ENCODE data around the gene GNLY. TPM values are rescaled to one million over a fixed set of nuclear protein-coding genes. Genes with fewer than 3 reads are reported as not detected.

The GNLY gene
- total RNA-seq, 4 donors from 2014 or later = 3.6 to 36.1 (median 12.0) TPM

GRCh38 chr2:85672456-85672855 lies 21.7 kb upstream of the GNLY start:
- H3K36me3 ChIP-seq = no peaks in the 10 kb centered on the region
- H3K4me3 ChIP-seq = no peak overlapping the region
- H3K27me3 ChIP-seq = no peaks in the 10 kb centered on the region
- intact Hi-C loops (cut with DNase I; ENCODE audit: low total_unique reads) = loop anchor here (2.0 kb wide), 1 partner anchor 24 kb away; no protein-coding TSS in a partner anchor
- in situ Hi-C loops (cut with MboI; ENCODE audit: low sequenced_read_pairs in 4 of 4) = no loop called here
- H3K27ac ChIP-seq = peak overlapping the region in 1 of 4 donors; percentile 19
- TF ChIP-seq, protein P1, sequence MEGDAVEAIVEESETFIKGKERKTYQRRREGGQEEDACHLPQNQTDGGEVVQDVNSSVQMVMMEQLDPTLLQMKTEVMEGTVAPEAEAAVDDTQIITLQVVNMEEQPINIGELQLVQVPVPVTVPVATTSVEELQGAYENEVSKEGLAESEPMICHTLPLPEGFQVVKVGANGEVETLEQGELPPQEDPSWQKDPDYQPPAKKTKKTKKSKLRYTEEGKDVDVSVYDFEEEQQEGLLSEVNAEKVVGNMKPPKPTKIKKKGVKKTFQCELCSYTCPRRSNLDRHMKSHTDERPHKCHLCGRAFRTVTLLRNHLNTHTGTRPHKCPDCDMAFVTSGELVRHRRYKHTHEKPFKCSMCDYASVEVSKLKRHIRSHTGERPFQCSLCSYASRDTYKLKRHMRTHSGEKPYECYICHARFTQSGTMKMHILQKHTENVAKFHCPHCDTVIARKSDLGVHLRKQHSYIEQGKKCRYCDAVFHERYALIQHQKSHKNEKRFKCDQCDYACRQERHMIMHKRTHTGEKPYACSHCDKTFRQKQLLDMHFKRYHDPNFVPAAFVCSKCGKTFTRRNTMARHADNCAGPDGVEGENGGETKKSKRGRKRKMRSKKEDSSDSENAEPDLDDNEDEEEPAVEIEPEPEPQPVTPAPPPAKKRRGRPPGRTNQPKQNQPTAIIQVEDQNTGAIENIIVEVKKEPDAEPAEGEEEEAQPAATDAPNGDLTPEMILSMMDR (IDR thresholded peaks at IDR 0.05 in 4 of 5, conservative IDR thresholded peaks at IDR 0.05 in 1 of 5) = no peak
- no peak for TF ChIP-seq POLR2A (IDR thresholded peaks at IDR 0.05)
- H3K9me3 ChIP-seq = no peaks in the 10 kb centered on the region
- DNase-seq = peak in 1 of 2 donors; percentile 6
- peaks cover 16 to 26% of the 10 kb centered on the region in 2 donors for H3K4me1 ChIP-seq
- ATAC-seq = no peak

- ATAC-seq (no peak), DNase-seq (no peak)
- no peaks in the 10 kb centered on the region for H3K9me3 ChIP-seq
- intact Hi-C loops (cut with DNase I; ENCODE audit: low total_unique reads) = loop anchor here (1.0 to 2.0 kb wide), 2 partner anchors 25 to 34 kb away; no protein-coding TSS in a partner anchor
- no peak for TF ChIP-seq POLR2A (IDR thresholded peaks at IDR 0.05)
- TF ChIP-seq, protein P1 (IDR thresholded peaks at IDR 0.05 in 4 of 5, conservative IDR thresholded peaks at IDR 0.05 in 1 of 5) = no peak
- peak overlapping the region; percentile 77 to 87 (median 84) for H3K27ac ChIP-seq
- H3K4me1 ChIP-seq = peaks cover 18 to 35% of the 10 kb centered on the region in 2 donors
- in situ Hi-C loops (cut with MboI; ENCODE audit: low sequenced_read_pairs in 4 of 4) = no loop called here
- no peaks in the 10 kb centered on the region for H3K36me3 ChIP-seq
- no peak overlapping the region for H3K4me3 ChIP-seq
- no peaks in the 10 kb centered on the region for H3K27me3 ChIP-seq
Measured at GRCh38 chr2:85673716-85674375, 20.3 kb upstream of the GNLY start.

- Histone ChIP-seq H3K27ac (peak overlapping the region; percentile 77 to 87 (median 84)), H3K4me1 (peaks cover 23 to 41% of the 10 kb centered on the region in 2 donors), H3K27me3 (no peaks in the 10 kb centered on the region), H3K4me3 (no peak overlapping the region), H3K36me3 (no peaks in the 10 kb centered on the region), H3K9me3 (no peaks in the 10 kb centered on the region)
- TF ChIP-seq, protein P1 (IDR thresholded peaks at IDR 0.05 in 4 of 5, conservative IDR thresholded peaks at IDR 0.05 in 1 of 5) = no peak
- peak in 1 of 2 donors; percentile 24 for TF ChIP-seq POLR2A (IDR thresholded peaks at IDR 0.05)
- in situ Hi-C loops (cut with MboI; ENCODE audit: low sequenced_read_pairs in 4 of 4) = no loop called here
- ATAC-seq (peak; percentile 89 to 91), DNase-seq (peak; percentile 80 to 90)
- intact Hi-C loops (cut with DNase I; ENCODE audit: low total_unique reads) = loop anchor here (1.0 kb wide), 1 partner anchor 34 kb away; no protein-coding TSS in a partner anchor
Measured at GRCh38 chr2:85674417-85674816, 19.7 kb upstream of the GNLY start.

DNA sequence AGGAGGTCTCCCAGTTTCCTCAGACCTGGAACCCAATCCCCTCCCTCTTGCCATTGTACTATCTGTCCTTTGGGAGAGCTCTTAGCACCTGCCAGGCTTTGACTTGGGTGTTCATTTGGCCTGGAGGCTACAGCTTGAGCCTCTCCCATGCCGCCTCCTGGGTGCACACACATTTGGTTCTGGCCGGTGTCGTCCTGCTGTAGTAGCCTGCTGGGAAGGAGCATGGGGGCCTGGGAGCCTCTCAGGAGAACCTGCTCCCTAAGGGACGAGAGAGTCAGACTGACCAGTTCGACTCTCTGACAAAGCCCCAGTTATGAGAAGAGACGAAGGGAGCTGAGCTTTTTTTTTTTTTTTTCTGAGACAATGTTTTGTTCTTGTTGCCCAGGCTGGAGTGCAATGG lies 18.7 kb upstream of the GNLY start:
- ATAC-seq (no peak), DNase-seq (peak in 1 of 2 donors; percentile 12)
- in situ Hi-C loops (cut with MboI; ENCODE audit: low sequenced_read_pairs in 4 of 4) = no loop called here
- peaks cover 31 to 49% of the 10 kb centered on the region in 2 donors for H3K4me1 ChIP-seq
- TF ChIP-seq POLR2A (IDR thresholded peaks at IDR 0.05) = no peak
- TF ChIP-seq, protein P1 (IDR thresholded peaks at IDR 0.05 in 4 of 5, conservative IDR thresholded peaks at IDR 0.05 in 1 of 5) = no peak
- H3K4me3 ChIP-seq = no peak overlapping the region
- H3K36me3 ChIP-seq = no peaks in the 10 kb centered on the region
- no peaks in the 10 kb centered on the region for H3K27me3 ChIP-seq
- intact Hi-C loops (cut with DNase I; ENCODE audit: low total_unique reads) = no loop called here
- H3K9me3 ChIP-seq = no peaks in the 10 kb centered on the region
- peak overlapping the region; percentile 77 to 87 (median 84) for H3K27ac ChIP-seq

All from gastrocnemius medialis (tissue), 4 donors.